Stimulated activated CD8-positive, alpha-beta memory T cell treated with anti-CD3 and anti-CD28 coated beads, Interleukin-4, amount 100 ng/mL, for 24 hours (primary cell): ENCODE measurements around the gene CNNM4.
"Not testable (repeated sequence)": the region's sequence is repeated elsewhere in the genome, so short reads cannot be mapped to it uniquely, and the experiment has no call there.

ENCODE experiments used
- DNase-seq: peaks from one replicate; pipeline ENCODE4 v3.0.0-alpha.2; 2020; ENCODE audit warnings: low read depth

The CNNM4 gene

DNA sequence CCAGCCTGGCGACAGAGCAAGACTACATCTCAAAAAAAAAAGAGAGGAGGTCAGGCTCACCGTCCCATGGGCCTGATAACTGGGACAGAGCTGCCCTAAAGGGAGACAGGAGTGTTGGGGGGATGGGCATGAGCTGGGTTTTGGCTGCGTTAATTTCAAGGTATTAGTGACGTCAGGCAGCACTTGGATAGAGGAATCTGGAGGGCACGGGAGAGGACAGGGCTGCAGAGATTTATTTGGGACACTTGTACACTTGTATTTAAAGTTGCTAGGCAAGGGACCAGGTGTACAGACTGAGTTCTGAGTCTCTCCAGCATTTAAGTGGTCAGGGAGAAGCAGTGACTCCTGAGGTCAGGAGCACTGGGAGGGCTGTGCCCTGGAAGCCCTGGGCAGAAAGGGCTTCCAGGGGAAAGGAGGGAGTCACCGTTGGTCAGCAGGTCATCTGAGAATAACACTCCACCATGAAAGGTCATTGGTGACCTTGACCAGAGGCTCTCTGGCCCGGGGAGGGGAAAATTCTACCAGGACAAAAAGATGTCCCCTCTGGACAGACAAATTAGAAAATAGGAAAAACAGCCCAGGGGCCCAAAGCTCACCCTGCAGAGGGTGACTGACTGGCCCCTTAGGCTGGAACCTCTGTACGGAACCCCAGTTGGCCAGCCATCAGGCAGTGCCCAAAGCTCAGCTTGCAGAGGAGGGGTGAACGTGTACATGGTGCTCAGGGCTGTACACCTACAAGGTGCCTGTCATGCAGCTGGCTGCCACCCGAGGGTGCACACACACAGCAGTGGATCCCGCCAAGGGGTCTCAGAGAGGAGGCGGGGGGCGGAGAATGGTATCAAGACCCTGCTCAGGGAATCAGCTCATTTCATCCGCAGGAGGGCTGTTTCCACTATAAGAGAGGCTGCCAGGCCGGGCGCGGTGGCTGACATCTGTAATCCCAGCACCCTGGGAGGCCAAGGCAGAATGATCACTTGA lies 32.4 kb downstream of the CNNM4 start:
- no peak for DNase-seq

DNA sequence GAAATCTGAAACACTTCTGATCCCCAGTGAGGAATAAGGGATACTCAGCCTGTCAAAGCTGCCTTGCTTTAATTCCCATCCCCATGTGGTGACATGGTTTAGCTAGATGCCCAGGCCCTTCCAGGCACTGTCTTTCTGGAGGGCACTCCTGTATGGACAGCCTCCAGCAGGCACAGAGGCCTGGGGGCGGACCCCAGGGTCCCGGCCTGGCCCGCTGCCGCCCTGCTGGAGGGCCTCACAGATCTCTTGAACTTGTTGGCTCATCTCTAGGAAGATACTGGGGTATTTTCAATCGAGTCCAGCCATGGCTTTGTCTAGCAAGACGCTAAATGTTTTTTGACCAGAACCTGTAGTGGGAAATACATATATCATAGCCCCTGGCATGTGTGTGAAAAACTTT lies 34.4 kb downstream of the CNNM4 start:
- DNase-seq: no peak

DNA sequence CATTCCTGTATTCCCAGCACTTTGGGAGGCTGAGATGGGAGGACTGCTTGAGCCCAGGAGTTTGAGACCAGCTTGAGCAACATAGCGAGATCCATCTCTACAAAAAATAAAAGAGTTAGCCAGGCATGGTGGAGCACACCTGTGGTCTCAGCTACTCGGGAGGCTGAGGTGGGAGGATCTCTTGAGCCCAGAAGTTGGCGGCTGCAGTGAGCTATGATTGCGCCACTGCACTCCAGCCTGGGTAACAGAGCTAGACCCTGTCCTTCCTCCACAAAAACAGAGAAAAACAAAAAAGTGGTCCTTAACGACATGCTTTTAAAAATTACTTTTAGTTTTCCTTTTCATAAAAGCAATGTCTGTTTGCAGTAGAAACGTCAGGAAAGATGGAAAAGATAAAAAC lies 35.8 kb downstream of the CNNM4 start:
- DNase-seq: not testable (repeated sequence)

DNA sequence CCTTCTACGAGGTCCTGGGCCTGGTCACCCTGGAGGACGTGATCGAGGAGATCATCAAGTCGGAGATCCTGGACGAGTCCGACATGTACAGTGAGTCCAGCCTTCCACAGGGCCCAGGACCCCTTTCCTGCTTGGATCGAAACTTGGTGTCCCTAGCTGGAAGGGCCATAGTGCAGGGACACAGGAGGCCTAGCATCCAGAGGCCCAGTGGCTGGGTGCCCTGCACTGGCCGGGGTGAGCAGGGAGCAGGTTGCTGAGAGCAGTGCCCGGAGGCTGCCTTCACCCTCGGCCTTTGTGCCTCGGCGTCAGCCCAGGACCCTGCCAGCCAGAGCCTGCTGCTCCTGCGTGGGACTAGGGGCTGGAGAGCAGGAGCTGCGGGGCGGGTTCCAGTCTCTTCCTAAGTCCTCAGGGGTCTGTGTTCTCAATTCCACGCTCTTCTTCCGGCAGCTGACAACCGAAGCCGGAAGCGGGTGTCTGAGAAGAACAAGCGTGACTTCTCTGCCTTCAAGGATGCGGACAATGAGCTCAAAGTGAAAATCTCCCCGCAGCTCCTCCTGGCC lies 36.4 kb downstream of the CNNM4 start:
- no peak for DNase-seq

DNA sequence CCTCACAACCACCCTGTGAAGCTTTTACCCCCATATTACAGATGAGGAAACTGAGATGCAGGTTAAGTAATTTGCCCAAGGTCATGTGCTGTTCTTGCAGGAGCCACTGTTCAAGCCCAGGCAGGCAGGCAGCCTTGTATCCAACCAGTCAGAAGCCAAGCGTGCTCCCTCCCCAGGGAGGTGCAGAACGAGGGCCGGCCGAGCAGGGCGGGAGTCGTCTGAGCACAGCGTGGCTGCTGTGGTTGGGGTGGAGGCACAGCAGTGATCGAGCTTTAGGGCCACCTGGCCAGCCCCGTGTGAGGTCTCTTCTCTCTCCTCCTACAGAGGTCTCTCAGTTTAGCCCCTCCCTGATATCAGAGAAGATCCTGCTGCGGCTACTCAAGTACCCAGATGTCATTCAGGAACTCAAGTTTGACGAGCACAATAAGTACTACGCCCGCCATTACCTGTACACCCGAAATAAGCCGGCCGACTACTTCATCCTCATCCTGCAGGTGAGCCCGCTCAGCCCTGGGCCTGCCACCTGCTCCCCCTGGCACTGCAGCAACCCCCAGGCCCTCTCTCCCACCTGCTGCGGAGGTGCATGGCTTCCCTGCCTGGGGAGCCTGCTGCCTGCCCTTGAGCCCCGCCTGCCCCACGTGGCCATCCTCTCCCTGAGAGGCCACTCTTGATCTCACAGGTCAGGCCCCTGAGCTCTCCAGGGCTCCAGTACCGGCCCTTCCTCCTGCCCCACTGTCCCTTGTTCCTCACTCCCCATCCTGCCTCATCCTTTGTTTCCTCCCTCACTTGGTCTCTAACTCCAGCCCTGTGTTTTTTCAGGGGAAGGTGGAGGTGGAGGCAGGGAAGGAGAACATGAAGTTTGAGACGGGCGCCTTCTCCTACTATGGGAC lies 38.3 kb downstream of the CNNM4 start:
- DNase-seq: no peak

DNA sequence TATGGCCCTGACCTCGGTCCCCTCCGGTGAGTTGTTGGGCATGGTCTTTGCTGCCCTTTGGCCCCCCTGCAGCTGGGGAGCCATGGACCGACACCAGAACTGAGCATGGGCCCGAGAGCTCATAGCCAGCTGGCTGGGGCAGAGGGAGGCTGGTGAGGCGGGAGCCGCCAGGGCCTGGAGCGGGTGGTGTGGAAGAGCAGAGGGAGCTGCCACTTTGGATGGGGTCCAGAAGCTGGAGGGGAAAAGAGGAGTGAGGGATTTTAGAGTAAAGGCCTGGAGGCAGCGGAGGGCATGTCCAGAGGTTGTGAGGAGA lies 38.9 kb downstream of the CNNM4 start:
- no peak for DNase-seq

DNA sequence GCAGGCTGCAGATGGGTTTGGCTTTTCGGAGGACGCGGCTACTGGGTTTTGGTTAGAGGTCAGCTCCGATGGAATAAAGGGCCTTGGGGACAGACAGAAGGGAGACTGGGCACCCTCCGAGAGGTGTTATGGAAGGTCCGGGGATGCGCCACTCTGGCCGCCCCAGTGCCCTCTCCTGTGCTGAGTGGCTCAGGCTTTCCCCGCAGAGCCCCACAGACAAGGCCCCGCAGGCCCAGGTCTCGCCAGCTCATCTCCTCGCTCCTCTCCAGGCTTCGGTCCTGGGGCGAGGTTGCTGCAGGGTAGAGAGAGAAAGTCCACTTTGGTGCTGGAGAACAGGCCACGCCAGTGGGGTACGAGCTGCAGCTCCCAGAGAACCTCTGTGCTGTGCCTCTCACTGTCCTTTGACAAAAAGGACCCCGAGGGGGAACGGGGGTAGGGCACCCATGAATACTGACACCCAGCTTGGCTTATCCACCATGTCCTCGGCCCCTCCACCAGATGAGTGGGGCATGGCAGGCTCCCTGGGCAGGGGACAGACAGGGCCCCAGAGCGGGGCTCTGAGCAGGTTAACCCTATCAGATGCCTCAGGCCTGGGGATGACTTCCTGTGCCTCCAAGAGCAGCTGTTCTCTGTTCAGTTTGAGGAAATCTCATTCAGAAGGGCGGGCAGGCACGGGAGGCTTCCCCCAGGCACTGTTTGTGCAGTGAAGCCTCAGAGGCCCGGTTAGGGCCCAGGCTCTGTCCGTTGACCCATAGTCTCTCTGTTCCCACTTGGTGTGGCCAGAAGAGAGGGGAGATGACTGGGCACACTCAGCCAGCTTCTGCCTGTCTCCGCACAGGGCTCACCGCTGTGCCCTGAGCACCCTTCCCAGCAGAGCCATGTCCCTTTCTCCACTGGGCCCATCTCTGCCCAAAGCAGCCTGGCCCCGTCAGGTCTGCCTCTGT lies 39.6 kb downstream of the CNNM4 start:
- no peak for DNase-seq

DNA sequence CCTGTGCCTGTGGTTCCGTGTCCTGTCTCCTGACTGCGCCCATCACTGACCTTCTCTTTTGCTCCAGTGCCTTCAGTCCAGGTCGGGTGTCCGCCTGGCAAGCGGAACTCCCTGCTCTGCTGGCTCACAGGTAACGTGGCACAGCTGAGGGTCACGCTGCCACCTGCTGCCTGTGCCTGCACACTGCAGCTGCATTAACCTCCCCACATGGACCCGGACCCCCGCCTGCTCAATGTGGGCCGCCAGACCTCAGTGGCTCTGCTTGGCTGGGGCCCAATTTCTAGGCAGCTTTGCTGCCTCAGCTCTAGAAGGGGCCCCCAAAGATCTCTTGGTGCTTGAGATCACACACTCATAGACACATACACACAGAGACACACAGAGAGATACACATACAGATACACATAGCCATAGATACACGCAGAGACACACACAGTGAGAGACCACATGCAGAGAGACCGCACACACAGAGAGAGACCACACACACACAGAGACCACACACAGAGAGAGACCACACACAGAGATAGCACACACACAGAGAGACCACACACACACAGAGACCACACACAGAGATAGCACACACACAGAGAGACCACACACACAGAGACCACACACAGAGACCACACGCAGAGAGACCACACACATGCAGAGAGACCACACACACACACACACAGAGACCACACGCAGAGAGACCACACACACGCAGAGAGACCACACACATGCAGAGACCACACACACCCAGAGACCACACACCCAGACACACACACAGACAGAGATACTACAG lies 40.5 kb downstream of the CNNM4 start:
- DNase-seq: peak; percentile 69

DNA sequence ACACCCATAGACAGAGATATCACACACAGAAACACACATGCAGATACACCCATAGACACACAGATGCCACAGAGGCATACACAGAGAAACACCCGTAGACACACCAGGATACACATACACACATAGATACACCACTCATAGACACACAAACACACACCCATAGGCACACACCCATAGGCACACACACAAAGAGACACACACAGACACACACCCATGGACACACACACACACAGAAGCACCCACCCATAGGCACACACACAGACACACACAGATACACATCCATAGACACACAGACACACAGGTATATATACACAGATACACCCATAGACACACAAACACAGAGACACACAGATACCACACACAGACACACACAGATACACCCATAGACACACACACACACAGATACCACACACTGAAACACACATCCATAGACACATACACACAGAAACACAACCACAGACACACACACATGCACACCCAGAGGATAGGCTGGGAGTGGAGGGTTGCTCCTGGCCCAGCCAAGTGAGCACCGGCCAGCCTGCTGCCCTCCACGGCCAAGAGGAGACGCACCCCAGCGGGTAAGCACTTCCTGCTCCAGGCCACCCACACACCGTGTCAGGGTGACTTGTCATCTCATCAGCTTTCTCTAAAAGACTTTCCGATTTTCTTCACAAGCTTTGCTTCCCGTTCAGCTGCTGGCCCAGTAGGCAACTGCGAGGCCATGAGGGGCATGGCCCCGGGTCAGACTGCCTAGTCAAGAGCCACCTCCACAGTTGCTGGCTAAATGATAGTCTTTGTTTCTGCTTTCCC lies 41.3 kb downstream of the CNNM4 start:
- DNase-seq: peak; percentile 18

DNA sequence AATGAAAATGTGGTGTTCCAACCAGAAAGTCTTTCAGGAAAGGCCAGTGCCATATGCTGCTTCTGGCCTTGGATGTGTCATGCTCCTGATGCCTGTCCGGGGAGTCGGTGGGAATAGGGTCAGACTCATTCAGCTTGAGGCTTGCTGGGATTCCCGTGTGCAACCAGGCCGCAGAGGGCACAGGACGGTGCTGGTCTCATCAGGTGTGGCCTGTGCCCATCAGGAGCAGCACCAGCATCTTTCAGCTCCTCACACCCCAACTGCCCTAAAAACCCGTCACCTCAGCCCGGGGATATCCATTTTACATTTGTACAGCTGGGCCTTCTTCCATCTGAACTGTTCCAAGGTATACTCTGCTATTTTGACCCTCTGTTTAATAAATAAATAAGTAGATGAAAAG lies 42.0 kb downstream of the CNNM4 start:
- no peak for DNase-seq

DNA sequence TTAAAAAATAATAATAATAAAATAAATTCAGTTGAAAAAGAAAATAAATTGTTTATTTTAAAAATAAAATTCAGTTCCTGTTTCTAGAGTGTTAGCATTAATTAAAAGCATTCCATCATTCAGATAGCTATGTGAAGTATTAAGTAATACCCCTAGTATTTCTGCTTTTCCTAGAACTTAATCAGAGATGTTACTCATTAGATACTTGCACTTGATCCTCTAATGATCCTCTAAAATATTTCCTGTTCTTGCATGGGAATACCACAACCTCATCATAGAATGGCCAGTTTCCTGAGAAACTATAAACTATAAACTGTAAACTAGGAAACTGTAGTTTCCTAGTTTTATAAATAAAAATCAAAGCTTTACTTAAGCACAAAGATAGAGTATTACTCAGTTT lies 44.3 kb downstream of the CNNM4 start:
- no peak for DNase-seq

DNA sequence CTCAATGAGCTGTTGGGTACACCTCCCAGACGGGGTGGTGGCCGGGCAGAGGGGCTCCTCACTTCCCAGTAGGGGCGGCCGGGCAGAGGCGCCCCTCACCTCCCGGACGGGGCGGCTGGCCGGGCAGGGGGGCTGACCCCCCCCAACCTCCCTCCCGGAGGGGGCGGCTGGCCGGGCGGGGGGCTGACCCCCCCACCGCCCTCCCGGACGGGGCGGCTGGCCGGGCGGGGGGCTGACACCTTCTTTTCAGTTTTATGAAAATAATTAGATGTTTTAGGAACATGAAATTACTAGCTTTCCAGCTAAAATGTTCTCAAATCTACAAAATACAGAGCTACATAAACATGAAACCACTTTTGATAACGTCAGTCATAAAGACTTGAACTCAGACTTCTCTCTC lies 45.2 kb downstream of the CNNM4 start:
- not testable (repeated sequence) for DNase-seq

DNA sequence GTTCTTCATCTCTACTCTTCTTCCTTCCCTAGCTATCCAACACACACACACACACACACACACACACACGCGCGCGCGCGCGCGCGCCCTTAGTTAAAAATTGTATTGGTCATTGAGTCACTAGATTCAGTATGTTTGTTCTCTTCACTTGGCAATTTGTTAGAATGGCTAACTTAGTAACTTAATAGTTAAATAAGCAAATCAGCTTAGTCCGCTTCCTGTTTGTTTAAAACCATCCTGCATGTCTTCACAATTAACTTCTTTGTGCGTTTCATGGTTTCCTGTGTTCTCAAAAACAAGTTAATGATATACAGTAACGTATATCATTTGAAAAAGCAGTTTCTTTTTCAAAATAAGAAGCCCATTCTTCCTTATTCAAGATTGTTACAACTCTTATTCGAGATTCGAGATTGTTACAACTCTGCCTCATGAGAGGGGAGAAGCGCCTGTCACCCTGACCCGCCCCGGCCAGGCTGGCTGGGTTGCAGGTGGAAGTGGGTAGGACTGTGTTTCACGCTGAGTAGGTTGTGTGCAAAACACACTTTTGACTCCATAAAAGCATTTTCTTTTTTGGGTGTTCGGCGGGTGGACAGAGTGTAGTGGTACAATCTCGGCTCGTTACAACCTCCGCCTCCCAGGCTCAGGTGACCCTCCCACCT lies 45.9 kb downstream of the CNNM4 start:
- DNase-seq: no peak

DNA sequence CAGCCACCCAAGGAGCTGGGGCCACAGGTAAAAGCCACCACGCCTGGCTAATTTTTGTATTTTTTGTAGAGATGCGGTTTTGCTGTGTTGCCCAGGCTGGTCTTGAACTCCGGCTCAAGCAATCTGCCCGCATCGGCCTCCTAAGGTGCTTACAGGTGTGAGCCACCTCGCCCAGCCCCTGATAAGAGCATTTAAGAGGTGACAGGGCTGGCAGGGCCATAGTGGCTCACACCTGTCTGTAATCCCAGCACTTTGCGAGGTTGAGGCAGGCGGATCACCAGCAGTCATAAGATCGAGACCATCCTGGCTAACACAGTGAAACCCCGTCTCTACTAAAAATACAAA lies 46.4 kb downstream of the CNNM4 start:
- no peak for DNase-seq

DNA sequence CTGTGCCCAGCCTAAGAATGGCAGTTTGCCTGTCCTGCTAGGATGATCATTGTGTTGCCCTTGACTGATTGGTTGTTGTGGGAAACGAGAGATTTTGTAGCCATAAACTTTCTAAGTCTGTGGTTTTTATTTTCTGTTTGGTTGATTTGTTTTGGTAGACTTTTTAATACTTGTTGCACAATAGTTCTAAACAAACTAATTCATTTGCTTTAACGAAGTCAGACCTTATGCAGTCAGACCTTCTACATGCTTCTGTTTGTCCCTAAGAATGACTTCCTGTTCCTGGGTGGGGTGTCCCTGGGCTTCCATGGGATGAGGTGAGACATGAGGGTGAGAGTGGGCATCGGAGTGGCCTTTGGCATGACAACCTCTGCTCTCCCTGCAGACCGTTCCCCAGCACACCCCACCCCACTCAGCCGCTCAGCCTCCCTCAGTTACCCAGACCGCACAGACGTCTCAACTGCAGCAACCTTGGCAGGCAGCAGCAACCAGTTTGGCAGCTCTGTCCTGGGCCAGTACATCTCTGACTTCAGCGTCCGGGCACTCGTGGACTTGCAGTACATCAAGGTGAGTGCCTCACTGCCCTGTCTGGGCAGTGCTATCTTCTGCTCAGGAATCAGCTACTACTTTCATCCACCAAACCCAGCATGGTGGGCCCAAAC lies 47.6 kb downstream of the CNNM4 start:
- no peak for DNase-seq

DNA sequence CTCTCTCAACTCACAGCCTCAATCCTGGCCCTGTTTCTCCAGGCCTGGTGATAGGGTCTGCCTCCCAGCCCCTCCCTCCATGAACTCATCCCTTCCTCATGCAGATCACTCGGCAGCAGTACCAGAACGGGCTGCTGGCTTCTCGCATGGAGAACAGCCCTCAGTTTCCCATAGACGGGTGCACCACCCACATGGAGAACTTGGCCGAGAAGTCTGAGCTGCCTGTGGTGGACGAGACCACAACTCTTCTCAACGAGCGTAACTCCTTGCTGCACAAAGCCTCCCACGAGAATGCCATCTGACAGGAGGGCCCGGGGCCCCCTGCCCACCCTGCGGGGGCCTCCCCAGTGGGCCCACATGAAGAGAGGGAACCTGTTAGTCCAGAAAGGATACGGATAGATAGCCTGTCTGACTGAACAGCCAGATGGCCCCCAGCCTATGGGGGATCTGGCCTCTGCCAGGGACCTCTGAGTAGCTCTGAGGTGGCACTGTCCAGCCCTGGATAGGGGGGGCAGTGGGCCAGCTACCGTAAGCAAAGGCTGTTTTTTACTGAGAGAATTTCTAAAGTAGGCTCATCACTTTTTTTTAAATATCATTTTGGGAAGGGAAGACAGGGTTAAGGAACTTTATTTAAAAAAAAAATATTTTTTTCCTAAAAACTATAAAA lies 48.6 kb downstream of the CNNM4 start:
- DNase-seq: no peak

DNA sequence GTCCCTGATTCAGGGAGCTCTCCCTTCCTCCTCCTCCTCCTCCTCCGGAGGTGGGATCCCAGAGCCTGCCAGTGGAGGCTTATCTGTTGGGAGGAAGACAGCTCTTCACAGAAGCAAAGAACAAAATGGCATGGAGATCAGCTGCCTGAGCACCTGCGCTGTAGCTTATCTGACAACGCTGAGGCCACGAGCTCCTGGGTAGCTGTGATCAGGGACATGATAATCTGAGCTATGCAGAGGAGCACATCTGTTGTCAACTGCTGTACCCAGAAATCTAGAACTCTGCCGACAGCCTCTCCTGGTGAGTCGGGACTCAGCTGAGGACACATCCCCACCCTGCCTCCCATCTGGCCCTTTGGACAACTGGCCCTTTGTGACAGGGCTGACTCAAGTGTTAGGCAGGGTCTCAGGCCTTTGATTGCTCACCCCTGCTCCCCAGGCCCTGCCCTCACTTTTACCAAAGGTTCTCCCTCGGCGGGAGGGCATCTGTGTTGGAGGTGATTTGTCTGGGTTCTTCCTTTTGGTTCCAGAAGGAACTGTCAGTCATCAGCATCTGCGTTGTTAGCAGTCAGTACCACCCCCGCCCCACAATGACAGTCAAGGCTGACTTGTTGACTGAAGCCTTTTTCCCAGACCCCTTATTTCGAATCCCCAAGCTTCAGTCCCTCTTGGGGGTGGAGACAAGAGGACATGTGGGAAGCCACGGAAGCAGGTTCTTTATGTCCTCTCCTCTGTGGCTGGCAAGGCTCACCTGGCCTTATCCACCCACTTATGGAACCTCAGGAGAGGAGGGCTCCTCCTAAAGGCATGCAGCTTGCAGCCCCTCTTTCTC lies 49.5 kb downstream of the CNNM4 start:
- DNase-seq: no peak

DNA sequence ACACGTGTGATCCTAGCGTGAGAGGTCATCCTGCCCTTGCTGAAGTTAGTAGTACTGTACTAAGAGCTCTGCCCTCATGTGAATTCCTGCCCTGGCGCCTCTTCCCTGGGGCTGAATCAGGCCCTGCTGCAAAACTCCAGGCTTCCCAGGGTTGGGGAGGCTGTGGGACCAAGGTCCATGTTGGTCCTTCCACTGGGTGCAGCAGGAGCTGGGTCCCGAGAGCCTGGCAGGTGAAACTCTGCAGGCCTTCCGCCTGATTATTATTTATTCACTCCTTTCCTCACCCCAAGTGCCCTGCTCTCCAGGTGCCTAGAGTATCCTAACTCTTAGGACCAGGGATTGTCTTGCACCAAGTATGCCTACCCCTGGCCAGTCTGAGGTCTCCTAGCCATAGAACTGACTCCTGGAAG lies 50.1 kb downstream of the CNNM4 start:
- DNase-seq: no peak
